CD4-positive, CD25-positive, alpha-beta regulatory T cell (primary cell): ENCODE results near the gene TLE4. TPM values are rescaled to one million over a fixed set of nuclear protein-coding genes. Genes with fewer than 3 reads are reported as not detected.

Experiments used
- ATAC-seq, 2 donors: fragments of 150-1000 bp; cut with Tn5 transposase; one replicate each; pipeline ENCODE4 v1.10.0; 2021; ENCODE audit warnings: low read depth in 2 of 2, moderate number of reproducible peaks in 2 of 2, moderate library complexity in 1 of 2
- DNase-seq, 3 donors: peaks; one replicate each; pipeline versions ENCODE4 v3.0.0 to v3.0.0-alpha.2; 2012 to 2022; ENCODE audit warnings: mixed read lengths in 1 of 3
- H3K27ac ChIP-seq: one replicate; pipeline ENCODE4 v1.7.0; 2013; ENCODE audit warnings: mild to moderate bottlenecking, low read length; ENCODE audit not compliant: insufficient read depth, poor library complexity, severe bottlenecking
- H3K27me3 ChIP-seq: one replicate; pipeline ENCODE4 v1.7.0; 2013; ENCODE audit warnings: low read length; ENCODE audit not compliant: control insufficient read depth, insufficient read depth
- H3K36me3 ChIP-seq: one replicate; pipeline ENCODE4 v1.7.0; 2013; ENCODE audit warnings: mild to moderate bottlenecking, low read length, moderate library complexity; ENCODE audit not compliant: control insufficient read depth, insufficient read depth
- H3K4me1 ChIP-seq: 2 replicates; pipeline ENCODE4 v1.7.0; 2013; ENCODE audit warnings: mild to moderate bottlenecking, low read length; ENCODE audit not compliant: insufficient read depth, control insufficient read depth, poor library complexity, severe bottlenecking
- H3K4me3 ChIP-seq: one replicate; pipeline ENCODE4 v1.7.0; 2013; ENCODE audit warnings: low read depth, mild to moderate bottlenecking, low read length, moderate library complexity
- H3K9me3 ChIP-seq, 2 experiments: 1 replicate in 1 of 2; 2 replicates in 1 of 2; pipeline ENCODE4 v1.7.0; 2013; ENCODE audit warnings: low read length in 2 of 2, mild to moderate bottlenecking in 1 of 2, moderate library complexity in 1 of 2; ENCODE audit not compliant: control insufficient read depth in 2 of 2
- H3K27ac Mint-ChIP-seq, 3 donors: one replicate each; pipeline ENCODE4 v1.8.0; 2020 to 2022; ENCODE audit warnings: mild to moderate bottlenecking in 3 of 3, mixed read lengths in 3 of 3, moderate library complexity in 2 of 3
- H3K27me3 Mint-ChIP-seq: one replicate; pipeline ENCODE4 v1.8.0; 2022; ENCODE audit warnings: mild to moderate bottlenecking, mixed read lengths
- H3K36me3 Mint-ChIP-seq: one replicate; pipeline ENCODE4 v1.8.0; 2020; ENCODE audit warnings: mixed read lengths
- H3K4me1 Mint-ChIP-seq, 4 donors: one replicate each; pipeline ENCODE4 v1.8.0; 2020 to 2022; ENCODE audit warnings: mixed read lengths in 4 of 4, mild to moderate bottlenecking in 1 of 4
- H3K4me3 Mint-ChIP-seq, 4 donors: one replicate each; pipeline ENCODE4 v1.8.0; 2020 to 2022; ENCODE audit warnings: mild to moderate bottlenecking in 4 of 4, mixed read lengths in 4 of 4, moderate library complexity in 3 of 4
- H3K9me3 Mint-ChIP-seq, 7 donors: one replicate each; pipeline ENCODE4 v1.8.0; 2020 to 2022; ENCODE audit warnings: mixed read lengths in 7 of 7, mild to moderate bottlenecking in 3 of 7, moderate library complexity in 2 of 7
- polyA plus RNA-seq, 4 donors: library from polyadenylated mRNA; unstranded; fragments of 300-500 nt; fragmentation: Illumina TruSeq; gene quantifications; one replicate each; pipeline ENCODE4 v1.2.3, GENCODE V29; 2021
- total RNA-seq: library from RNA; stranded (reverse); gene quantifications from one replicate; pipeline ENCODE4 v1.2.3, GENCODE V29; 2022

The TLE4 gene
- total and polyA plus RNA-seq, 5 donors from 2014 or later: 16.2 to 127 (median 24.0) TPM

- H3K9me3 Mint-ChIP-seq: peaks cover 0 to 20% (median 6%) of the 10 kb centered on the region in 7 donors
- H3K4me3 ChIP-seq: no peak overlapping the region
- ATAC-seq (no peak), DNase-seq (no peak)
- peaks cover 15% of the 10 kb centered on the region for H3K4me1 ChIP-seq
- peaks cover 1 to 10% of the 10 kb centered on the region in 2 experiments for H3K9me3 ChIP-seq
- H3K36me3 ChIP-seq: peaks cover 17% of the 10 kb centered on the region
- peak overlapping the region in 1 of 3 donors; percentile 77 for H3K27ac Mint-ChIP-seq
- peaks cover 50% of the 10 kb centered on the region for H3K36me3 Mint-ChIP-seq
- H3K27ac ChIP-seq: no peak overlapping the region
- H3K4me3 Mint-ChIP-seq: no peak overlapping the region
- no peaks in the 10 kb centered on the region for H3K27me3 Mint-ChIP-seq
- H3K4me1 Mint-ChIP-seq: peaks cover 40 to 64% (median 54%) of the 10 kb centered on the region in 4 donors
- no peaks in the 10 kb centered on the region for H3K27me3 ChIP-seq
Observed at GRCh38 chr9:79641070-79641469, 69.3 kb downstream of the TLE4 start.

GRCh38 chr9:79642671-79643070 is 70.9 kb downstream of the TLE4 start:
- peaks cover 0 to 20% (median 6%) of the 10 kb centered on the region in 7 donors for H3K9me3 Mint-ChIP-seq
- ATAC-seq (no peak), DNase-seq (no peak)
- peaks cover 1 to 10% of the 10 kb centered on the region in 2 experiments for H3K9me3 ChIP-seq
- no peak overlapping the region for H3K27ac Mint-ChIP-seq
- no peaks in the 10 kb centered on the region for H3K27me3 Mint-ChIP-seq
- H3K36me3 ChIP-seq: peaks cover 13% of the 10 kb centered on the region
- H3K4me1 ChIP-seq: peaks cover 12% of the 10 kb centered on the region
- H3K27me3 ChIP-seq: no peaks in the 10 kb centered on the region
- H3K27ac ChIP-seq: no peak overlapping the region
- no peak overlapping the region for H3K4me3 ChIP-seq
- H3K4me3 Mint-ChIP-seq: no peak overlapping the region
- peaks cover 27 to 52% (median 40%) of the 10 kb centered on the region in 4 donors for H3K4me1 Mint-ChIP-seq
- peaks cover 43% of the 10 kb centered on the region for H3K36me3 Mint-ChIP-seq

GRCh38 chr9:79644048-79644447 is 72.3 kb downstream of the TLE4 start:
- peaks cover 21 to 39% (median 31%) of the 10 kb centered on the region in 4 donors for H3K4me1 Mint-ChIP-seq
- no peak overlapping the region for H3K27ac ChIP-seq
- H3K9me3 ChIP-seq: peaks cover 1 to 10% of the 10 kb centered on the region in 2 experiments
- peaks cover 12% of the 10 kb centered on the region for H3K4me1 ChIP-seq
- DNase-seq (no peak), ATAC-seq (no peak)
- H3K4me3 ChIP-seq: no peak overlapping the region
- H3K27ac Mint-ChIP-seq: no peak overlapping the region
- peaks cover 33% of the 10 kb centered on the region for H3K36me3 Mint-ChIP-seq
- no peaks in the 10 kb centered on the region for H3K27me3 Mint-ChIP-seq
- H3K9me3 Mint-ChIP-seq: peaks cover 0 to 15% (median 4%) of the 10 kb centered on the region in 7 donors
- no peaks in the 10 kb centered on the region for H3K27me3 ChIP-seq
- peaks cover 13% of the 10 kb centered on the region for H3K36me3 ChIP-seq
- H3K4me3 Mint-ChIP-seq: no peak overlapping the region

DNA sequence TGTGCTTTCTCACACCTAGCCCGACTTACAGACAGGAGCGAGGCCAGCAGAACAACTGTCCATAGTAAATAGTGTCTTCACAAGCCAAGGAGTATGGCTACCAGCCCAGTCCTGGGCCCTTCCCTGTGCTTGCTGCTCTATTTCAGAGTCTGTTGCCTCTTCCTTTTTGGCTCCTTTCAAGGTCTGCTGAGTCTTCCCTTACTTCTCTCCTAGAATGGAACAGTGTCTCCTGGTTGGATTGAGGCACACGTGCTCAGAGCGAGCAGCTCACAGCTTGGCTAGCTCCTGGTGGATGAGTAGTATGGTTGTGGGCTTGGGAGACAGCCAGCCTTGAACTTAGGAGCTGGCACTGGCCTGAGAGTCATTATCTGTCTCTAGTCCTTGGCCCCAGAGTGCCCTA is 72.8 kb downstream of the TLE4 start:
- Mint-ChIP-seq H3K4me1 (peaks cover 18 to 36% (median 29%) of the 10 kb centered on the region in 4 donors), H3K27me3 (no peaks in the 10 kb centered on the region), H3K4me3 (peak overlapping the region in 1 of 4 donors; percentile 20), H3K9me3 (peaks cover 0 to 15% (median 4%) of the 10 kb centered on the region in 7 donors), H3K27ac (peak overlapping the region in 2 of 3 donors; percentile 45 to 59), H3K36me3 (peaks cover 33% of the 10 kb centered on the region)
- H3K9me3 ChIP-seq: peaks cover 1 to 10% of the 10 kb centered on the region in 2 experiments
- H3K4me3 ChIP-seq: no peak overlapping the region
- peaks cover 13% of the 10 kb centered on the region for H3K36me3 ChIP-seq
- DNase-seq (no peak), ATAC-seq (no peak)
- H3K4me1 ChIP-seq: peaks cover 9% of the 10 kb centered on the region
- H3K27me3 ChIP-seq: no peaks in the 10 kb centered on the region
- no peak overlapping the region for H3K27ac ChIP-seq

- Histone ChIP-seq H3K27ac (no peak overlapping the region), H3K36me3 (peaks cover 13% of the 10 kb centered on the region), H3K4me1 (peaks cover 5% of the 10 kb centered on the region), H3K27me3 (no peaks in the 10 kb centered on the region), H3K9me3 (peaks cover 1 to 10% of the 10 kb centered on the region in 2 experiments), H3K4me3 (no peak overlapping the region)
- no peaks in the 10 kb centered on the region for H3K27me3 Mint-ChIP-seq
- H3K27ac Mint-ChIP-seq: peak overlapping the region in 2 of 3 donors; percentile 45 to 59
- peaks cover 14 to 31% (median 24%) of the 10 kb centered on the region in 4 donors for H3K4me1 Mint-ChIP-seq
- DNase-seq: no peak
- H3K36me3 Mint-ChIP-seq: peaks cover 34% of the 10 kb centered on the region
- peaks cover 0 to 15% (median 4%) of the 10 kb centered on the region in 7 donors for H3K9me3 Mint-ChIP-seq
- H3K4me3 Mint-ChIP-seq: no peak overlapping the region
- no peak for ATAC-seq
Observed at GRCh38 chr9:79645110-79645509, 73.3 kb downstream of the TLE4 start.

GRCh38 chr9:79646096-79646495 is 74.3 kb downstream of the TLE4 start:
- no peaks in the 10 kb centered on the region for H3K27me3 ChIP-seq
- H3K4me1 ChIP-seq: no peaks in the 10 kb centered on the region
- no peak for ATAC-seq
- H3K9me3 Mint-ChIP-seq: peaks cover 0 to 15% (median 4%) of the 10 kb centered on the region in 7 donors
- no peak overlapping the region for H3K4me3 Mint-ChIP-seq
- H3K9me3 ChIP-seq: peaks cover 1 to 10% of the 10 kb centered on the region in 2 experiments
- peaks cover 5 to 29% (median 18%) of the 10 kb centered on the region in 4 donors for H3K4me1 Mint-ChIP-seq
- H3K27ac ChIP-seq: no peak overlapping the region
- H3K36me3 Mint-ChIP-seq: peaks cover 37% of the 10 kb centered on the region
- H3K27ac Mint-ChIP-seq: no peak overlapping the region
- peaks cover 13% of the 10 kb centered on the region for H3K36me3 ChIP-seq
- no peak for DNase-seq
- no peaks in the 10 kb centered on the region for H3K27me3 Mint-ChIP-seq
- H3K4me3 ChIP-seq: no peak overlapping the region

- Mint-ChIP-seq H3K27me3 (no peaks in the 10 kb centered on the region), H3K27ac (no peak overlapping the region), H3K4me1 (peaks cover 6 to 14% (median 13%) of the 10 kb centered on the region in 4 donors), H3K36me3 (peaks cover 32% of the 10 kb centered on the region), H3K9me3 (no peaks in the 10 kb centered on the region), H3K4me3 (no peak overlapping the region)
- Histone ChIP-seq H3K4me3 (no peak overlapping the region), H3K4me1 (no peaks in the 10 kb centered on the region), H3K27me3 (no peaks in the 10 kb centered on the region), H3K36me3 (peaks cover 9% of the 10 kb centered on the region), H3K9me3 (no peaks in the 10 kb centered on the region), H3K27ac (no peak overlapping the region)
- no peak for ATAC-seq
- no peak for DNase-seq
Observed at GRCh38 chr9:79651251-79651795, 79.6 kb downstream of the TLE4 start.

- Mint-ChIP-seq H3K4me1 (peaks cover 6 to 16% (median 15%) of the 10 kb centered on the region in 4 donors), H3K4me3 (no peak overlapping the region), H3K9me3 (no peaks in the 10 kb centered on the region), H3K36me3 (peaks cover 43% of the 10 kb centered on the region), H3K27ac (no peak overlapping the region), H3K27me3 (no peaks in the 10 kb centered on the region)
- ATAC-seq: no peak
- Histone ChIP-seq H3K27me3 (no peaks in the 10 kb centered on the region), H3K4me1 (no peaks in the 10 kb centered on the region), H3K9me3 (no peaks in the 10 kb centered on the region), H3K27ac (no peak overlapping the region), H3K36me3 (peaks cover 16% of the 10 kb centered on the region), H3K4me3 (no peak overlapping the region)
- no peak for DNase-seq
Observed at GRCh38 chr9:79652598-79652997, 80.8 kb downstream of the TLE4 start.
